GM12878 (cell line): Measurements from ENCODE around the gene FN3K. TPM values are rescaled to one million over a fixed set of nuclear protein-coding genes. Genes with fewer than 3 reads are reported as not detected.
A peak's percentile ranks its signal among the peaks of the same experiment; 100 is the strongest.

Experiments used
- ATF7 ChIP-seq: fragments of 450-650 bp; IDR thresholded peaks from 2 replicates; pipeline ENCODE4 v1.6.1; 2016; ENCODE audit warnings: low read depth, mild to moderate bottlenecking
- CEBPZ ChIP-seq: fragments of 150-350 bp; IDR thresholded peaks from 2 replicates; pipeline ENCODE4 v1.6.1; 2016; ENCODE audit warnings: low read depth, low read length
- E4F1 ChIP-seq: fragments of 450-650 bp; IDR thresholded peaks from 2 replicates; pipeline ENCODE4 v1.6.1; 2018; ENCODE audit warnings: borderline replicate concordance, mild to moderate bottlenecking; ENCODE audit not compliant: partially characterized antibody
- EZH2 ChIP-seq: IDR thresholded peaks from 2 replicates; pipeline ENCODE4 v1.6.1; 2012; ENCODE audit warnings: low read depth, mild to moderate bottlenecking, control low read depth, inconsistent platforms, low read length, borderline replicate concordance; ENCODE audit not compliant: control insufficient read depth
- FOXK2 ChIP-seq: fragments of 450-650 bp; IDR thresholded peaks from 2 replicates; pipeline ENCODE4 v1.6.1; 2017; ENCODE audit warnings: mild to moderate bottlenecking, moderate library complexity
- MYC ChIP-seq: IDR thresholded peaks from 2 replicates; pipeline ENCODE4 v1.6.1; 2011; ENCODE audit warnings: mild to moderate bottlenecking, low read length, moderate library complexity, inconsistent platforms; ENCODE audit not compliant: insufficient read depth, insufficient replicate concordance, insufficient read length, severe bottlenecking
- PAX8 ChIP-seq: fragments of 450-650 bp; IDR thresholded peaks from 2 replicates; pipeline ENCODE4 v1.6.1; 2017; ENCODE audit warnings: mild to moderate bottlenecking, moderate library complexity
- RUNX3 ChIP-seq: IDR thresholded peaks from 2 replicates; pipeline ENCODE4 v1.6.1; 2012; ENCODE audit warnings: low read length, inconsistent platforms
- STAT1 ChIP-seq: fragments of 450-650 bp; conservative IDR thresholded peaks from 2 replicates; pipeline ENCODE4 v1.6.1; 2014; ENCODE audit warnings: antibody characterized with exemption, mild to moderate bottlenecking
- USF2 ChIP-seq: IDR thresholded peaks from 2 replicates; pipeline ENCODE4 v1.6.1; 2011; ENCODE audit warnings: low read depth, low read length, improper control_type of control experiment, borderline replicate concordance
- YBX1 ChIP-seq: fragments of 450-650 bp; IDR thresholded peaks from 2 replicates; pipeline ENCODE4 v1.6.1; 2016; ENCODE audit warnings: antibody characterized with exemption
- ZBTB33 ChIP-seq: fragments of 450-650 bp; IDR thresholded peaks from 2 replicates; pipeline ENCODE4 v1.6.1; 2017; ENCODE audit warnings: mild to moderate bottlenecking
- ZBTB40 ChIP-seq: fragments of 450-650 bp; IDR thresholded peaks from 2 replicates; pipeline ENCODE4 v1.6.1; 2016; ENCODE audit warnings: mild to moderate bottlenecking, moderate library complexity, borderline replicate concordance
- ZNF24 ChIP-seq: fragments of 450-650 bp; IDR thresholded peaks from 2 replicates; pipeline ENCODE4 v1.6.1; 2017; ENCODE audit warnings: antibody characterized with exemption, mild to moderate bottlenecking
- polyA plus RNA-seq, 11 experiments: library from polyadenylated mRNA; depleted of rRNA in 4 of 11; unstranded in 6 of 11; stranded (reverse) in 5 of 11; fragments of >200 nt; fragmentation: Nextera tagmentation in 4 of 11; fragmentation: Illumina TruSeq in 1 of 11; extraction: Ambion mirVana in 4 of 11; extraction: Trizol in 1 of 11; gene quantifications; 1 replicate in 1 of 11; 2 replicates in 10 of 11; pipeline versions ENCODE4 v1.2.1 to v1.2.3, GENCODE V29; 2011 to 2016; ENCODE audit warnings: inconsistent platforms in 2 of 11, missing spikeins in 2 of 11, low read depth in 1 of 11
- total RNA-seq, 4 experiments: library from RNA; depleted of rRNA in 3 of 4; stranded (reverse); fragments of >200 nt in 3 of 4; fragmentation: Illumina TruSeq in 1 of 4; extraction: Trizol in 1 of 4; gene quantifications; 2 replicates each; pipeline versions ENCODE4 v1.2.1 to v1.2.3, GENCODE V29; 2013 to 2021

The FN3K gene
- total and polyA plus RNA-seq, 10 of the 15 experiments (the other 5 are each of a cell fraction or from before 2014, with no cell fraction given) = 0.08 to 0.51 (median 0.17) TPM; not detected in 7

GRCh38 chr17:82698065-82698973, 37.1 kb upstream of the FN3K start, which contains the start of gene RAB40B (continued):
- TF ChIP-seq ZBTB40 (no peak), ZNF24 (no peak), ATF7 (no peak), YBX1 (no peak), MYC (no peak), ZBTB33 (no peak), PAX8 (no peak), FOXK2 (no peak), RUNX3 (no peak), USF2 (no peak), E4F1 (no peak), EZH2 (no peak), CEBPZ (peak; percentile 60), STAT1 (no peak)
